Neuronal stem cell (in vitro differentiated cells): ENCODE measurements around the gene DPH6.

Experiments used
- DNase-seq: peaks from one replicate; pipeline ENCODE4 v3.0.0-alpha.2; 2013; ENCODE audit warnings: low spot score
- H2AFZ ChIP-seq: one replicate; pipeline ENCODE4 v1.6.1; 2013; ENCODE audit warnings: mild to moderate bottlenecking, low read length, inconsistent platforms
- H2AK5ac ChIP-seq: 2 replicates; pipeline ENCODE4 v1.6.1; 2013; ENCODE audit warnings: low read depth, mild to moderate bottlenecking, inconsistent platforms, low read length, moderate library complexity, mixed read lengths
- H2BK120ac ChIP-seq: 2 replicates; pipeline ENCODE4 v1.6.1; 2013; ENCODE audit warnings: low read depth, mild to moderate bottlenecking, inconsistent platforms, low read length, moderate library complexity, mixed read lengths
- H2BK12ac ChIP-seq: one replicate; pipeline ENCODE4 v1.6.1; 2013; ENCODE audit warnings: low read length, inconsistent platforms
- H2BK15ac ChIP-seq: 2 replicates; pipeline ENCODE4 v1.6.1; 2013; ENCODE audit warnings: mild to moderate bottlenecking, low read length, inconsistent platforms, mixed read lengths
- H2BK5ac ChIP-seq: one replicate; pipeline ENCODE4 v1.6.1; 2013; ENCODE audit warnings: inconsistent platforms, mild to moderate bottlenecking, low read length, moderate library complexity
- H3K14ac ChIP-seq: one replicate; pipeline ENCODE4 v1.6.1; 2013; ENCODE audit warnings: low read length, inconsistent platforms
- H3K18ac ChIP-seq: 2 replicates; pipeline ENCODE4 v1.6.1; 2013; ENCODE audit warnings: low read length, inconsistent platforms
- H3K23ac ChIP-seq: 2 replicates; pipeline ENCODE4 v1.6.1; 2013; ENCODE audit warnings: low read depth, mild to moderate bottlenecking, mixed read lengths, low read length, inconsistent platforms; ENCODE audit not compliant: poor library complexity
- H3K27ac ChIP-seq: replicated peaks from 3 replicates; pipeline ENCODE4 v1.5.1; 2013; ENCODE audit warnings: low read length, inconsistent platforms
- H3K27me3 ChIP-seq, 3 experiments: 2 replicates each; pipeline ENCODE4 v1.6.1; 2013; ENCODE audit warnings: low read length in 3 of 3, mild to moderate bottlenecking in 2 of 3, inconsistent platforms in 1 of 3, low read depth in 1 of 3, mixed read lengths in 1 of 3, moderate library complexity in 1 of 3; ENCODE audit not compliant: control insufficient read depth in 3 of 3, insufficient read depth in 3 of 3
- H3K36me3 ChIP-seq, 2 donors: replicated peaks in 1 of 2; 2 replicates each; pipeline ENCODE4 v1.6.1; 2013; ENCODE audit warnings: low read length in 2 of 2; ENCODE audit not compliant: control insufficient read depth in 2 of 2, insufficient read depth in 2 of 2
- H3K4ac ChIP-seq: 2 replicates; pipeline ENCODE4 v1.6.1; 2013; ENCODE audit warnings: inconsistent platforms, mild to moderate bottlenecking, low read length, moderate library complexity
- H3K4me1 ChIP-seq, 2 donors: 1 replicate in 1 of 2; 2 replicates in 1 of 2; pipeline ENCODE4 v1.6.1; 2013; ENCODE audit warnings: low read length in 2 of 2, low read depth in 1 of 2; ENCODE audit not compliant: control insufficient read depth in 2 of 2, insufficient read depth in 1 of 2
- H3K4me2 ChIP-seq: one replicate; pipeline ENCODE4 v1.6.1; 2013; ENCODE audit warnings: mild to moderate bottlenecking, low read length, inconsistent platforms; ENCODE audit not compliant: insufficient read depth, poor library complexity, severe bottlenecking
- H3K4me3 ChIP-seq, 2 donors: 2 replicates each; pipeline ENCODE4 v1.5.1; 2013; ENCODE audit warnings: low read length in 2 of 2, mild to moderate bottlenecking in 2 of 2, inconsistent platforms in 1 of 2, moderate library complexity in 1 of 2
- H3K79me1 ChIP-seq: one replicate; pipeline ENCODE4 v1.6.1; 2013; ENCODE audit warnings: low read depth, mild to moderate bottlenecking, inconsistent platforms, low read length, moderate library complexity
- H3K9ac ChIP-seq: one replicate; pipeline ENCODE4 v1.6.1; 2013; ENCODE audit warnings: mild to moderate bottlenecking, low read depth, low read length, inconsistent platforms; ENCODE audit not compliant: poor library complexity
- H3K9me3 ChIP-seq, 2 donors: replicated peaks in 1 of 2; 2 replicates each; pipeline versions ENCODE3 to v1.6.1; 2013; ENCODE audit warnings: low read length in 2 of 2, mild to moderate bottlenecking in 2 of 2, inconsistent platforms in 1 of 2, low read depth in 1 of 2, mixed read lengths in 1 of 2, moderate library complexity in 1 of 2; ENCODE audit not compliant: control insufficient read depth in 2 of 2, insufficient read depth in 1 of 2
- H4K8ac ChIP-seq: one replicate; pipeline ENCODE4 v1.6.1; 2013; ENCODE audit warnings: low read depth, mild to moderate bottlenecking, inconsistent platforms, low read length, moderate library complexity
- H4K91ac ChIP-seq: one replicate; pipeline ENCODE4 v1.6.1; 2013; ENCODE audit warnings: low read length, low read depth, mild to moderate bottlenecking, inconsistent platforms; ENCODE audit not compliant: poor library complexity
- WGBS, 2 donors: extraction: QIAGEN DNeasy Blood & Tissue Kit; methylation state at CpG; one replicate each; pipeline ENCODE4 v1.1.7; 2013; ENCODE audit warnings: missing lambda C conversion rate in 2 of 2, mixed read lengths in 1 of 2; ENCODE audit not compliant: insufficient read length in 2 of 2, insufficient replicate concordance in 1 of 2; ENCODE audit errors: extremely low coverage in 2 of 2; 5-methylcytosine and 5-hydroxymethylcytosine counted together

Gene DPH6

GRCh38 chr15:35559683-35560082, 13.7 kb upstream of the DPH6 start:
- H2AK5ac ChIP-seq, result no peak overlapping the region
- no peaks in the 10 kb centered on the region for H3K27me3 ChIP-seq
- no peaks in the 10 kb centered on the region for H3K36me3 ChIP-seq
- WGBS, 2 donors, result no CpG with 5 or more reads among the region's 2 CpGs
- H2BK12ac ChIP-seq, result no peak overlapping the region
- H4K8ac ChIP-seq, result no peak overlapping the region
- no peaks in the 10 kb centered on the region for H3K79me1 ChIP-seq
- no peak overlapping the region for H3K9ac ChIP-seq
- H3K4me3 ChIP-seq, result no peak overlapping the region
- no peak overlapping the region for H3K18ac ChIP-seq
- no peaks in the 10 kb centered on the region for H3K4me1 ChIP-seq
- H2AFZ ChIP-seq, result no peak overlapping the region
- no peak overlapping the region for H3K4me2 ChIP-seq
- no peak overlapping the region for H2BK120ac ChIP-seq
- no peak overlapping the region for H3K23ac ChIP-seq
- no peak overlapping the region for H3K4ac ChIP-seq
- H3K14ac ChIP-seq, result no peak overlapping the region
- DNase-seq, result no peak
- no peak overlapping the region for H2BK5ac ChIP-seq
- H4K91ac ChIP-seq, result no peak overlapping the region
- no peak overlapping the region for H2BK15ac ChIP-seq
- H3K27ac ChIP-seq, result no peak overlapping the region
- H3K9me3 ChIP-seq, result no peaks in the 10 kb centered on the region

- Histone ChIP-seq H3K36me3 (no peaks in the 10 kb centered on the region), H2BK15ac (no peak overlapping the region), H3K27me3 (no peaks in the 10 kb centered on the region), H3K4me2 (no peak overlapping the region), H3K4ac (no peak overlapping the region), H3K9ac (no peak overlapping the region), H3K18ac (no peak overlapping the region), H2AFZ (no peak overlapping the region), H2BK5ac (no peak overlapping the region), H2BK120ac (no peak overlapping the region), H4K91ac (no peak overlapping the region), H4K8ac (no peak overlapping the region), H3K4me3 (no peak overlapping the region), H3K79me1 (no peaks in the 10 kb centered on the region), H3K9me3 (no peaks in the 10 kb centered on the region), H2AK5ac (no peak overlapping the region), H3K23ac (no peak overlapping the region), H3K27ac (no peak overlapping the region), H3K14ac (no peak overlapping the region), H3K4me1 (no peaks in the 10 kb centered on the region), H2BK12ac (no peak overlapping the region)
- no CpG with 5 or more reads among the region's 4 CpGs for WGBS, 2 donors
- DNase-seq, result no peak
Observed at GRCh38 chr15:35557544-35557943, 11.6 kb upstream of the DPH6 start.

DNA sequence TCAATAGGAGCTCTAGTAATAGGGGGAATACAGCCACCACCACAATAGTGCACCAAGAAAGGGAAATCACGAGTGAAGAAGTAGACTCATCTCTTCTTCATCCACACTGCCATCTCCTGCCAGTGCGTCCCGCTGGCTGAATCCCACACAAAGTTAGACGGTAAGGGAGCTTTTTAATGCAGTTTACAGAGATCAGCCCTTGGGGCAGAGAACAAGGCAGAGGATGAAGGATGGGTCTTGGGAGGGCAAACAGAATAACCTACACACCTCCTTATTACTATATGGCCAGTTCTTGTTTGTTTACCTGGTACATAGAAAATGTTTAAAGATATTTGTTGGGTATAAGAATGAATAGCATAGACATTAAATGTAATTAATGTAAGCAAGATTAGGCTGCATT, 11.0 kb upstream of the DPH6 start:
- Histone ChIP-seq H3K18ac (no peak overlapping the region), H2AFZ (no peak overlapping the region), H2AK5ac (no peak overlapping the region), H3K36me3 (no peaks in the 10 kb centered on the region), H4K8ac (no peak overlapping the region), H3K4me1 (no peaks in the 10 kb centered on the region), H3K27ac (no peak overlapping the region), H4K91ac (no peak overlapping the region), H3K27me3 (no peaks in the 10 kb centered on the region), H3K9ac (no peak overlapping the region), H3K4ac (no peak overlapping the region), H3K14ac (no peak overlapping the region), H3K9me3 (no peaks in the 10 kb centered on the region), H3K4me3 (no peak overlapping the region), H3K79me1 (no peaks in the 10 kb centered on the region), H3K23ac (no peak overlapping the region), H3K4me2 (no peak overlapping the region), H2BK5ac (no peak overlapping the region), H2BK12ac (no peak overlapping the region), H2BK15ac (no peak overlapping the region), H2BK120ac (no peak overlapping the region)
- DNase-seq, result no peak
- no CpG with 5 or more reads among the region's 4 CpGs for WGBS, 2 donors

DNA sequence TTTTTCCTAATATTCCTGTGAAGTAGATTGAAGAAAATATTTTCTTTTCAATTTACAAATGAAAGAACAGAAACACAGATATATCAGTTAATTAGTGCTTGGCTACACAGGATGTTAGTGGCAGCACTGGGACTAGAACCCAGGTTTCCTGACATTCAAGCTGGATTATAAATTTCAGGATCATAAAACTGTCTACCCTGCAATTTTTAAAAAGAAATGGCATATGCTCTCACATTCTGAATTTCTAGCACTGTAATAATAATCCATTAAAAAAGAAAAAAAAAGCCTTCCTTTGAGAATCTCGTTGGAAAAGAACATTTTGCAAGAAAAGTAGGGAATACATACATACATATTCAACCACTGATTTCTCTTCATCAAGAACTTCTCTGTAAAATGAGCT, 9.3 kb upstream of the DPH6 start:
- H2AFZ ChIP-seq, result no peak overlapping the region
- no peak for DNase-seq
- no peak overlapping the region for H4K8ac ChIP-seq
- no peak overlapping the region for H3K14ac ChIP-seq
- H2BK15ac ChIP-seq, result no peak overlapping the region
- H3K27ac ChIP-seq, result no peak overlapping the region
- H3K36me3 ChIP-seq, result no peaks in the 10 kb centered on the region
- H3K4me3 ChIP-seq, result no peak overlapping the region
- no peak overlapping the region for H2BK12ac ChIP-seq
- no peaks in the 10 kb centered on the region for H3K79me1 ChIP-seq
- H3K4me2 ChIP-seq, result no peak overlapping the region
- H4K91ac ChIP-seq, result no peak overlapping the region
- no peaks in the 10 kb centered on the region for H3K27me3 ChIP-seq
- no peak overlapping the region for H2AK5ac ChIP-seq
- WGBS, 2 donors, result no CpG with 5 or more reads among the region's 1 CpG
- no peak overlapping the region for H3K18ac ChIP-seq
- peaks cover 0 to 6% of the 10 kb centered on the region in 2 donors for H3K4me1 ChIP-seq
- no peak overlapping the region for H2BK120ac ChIP-seq
- H3K23ac ChIP-seq, result no peak overlapping the region
- H3K4ac ChIP-seq, result no peak overlapping the region
- no peak overlapping the region for H3K9ac ChIP-seq
- no peak overlapping the region for H2BK5ac ChIP-seq
- no peaks in the 10 kb centered on the region for H3K9me3 ChIP-seq
